Left lung (tissue), 10 donors: ENCODE data around the gene GALNT17. TPM values are rescaled to one million over a fixed set of nuclear protein-coding genes. Genes with fewer than 3 reads are reported as not detected.

Experiments used
- ATAC-seq: fragments of 200-7000 bp; cut with Tn5 transposase; one replicate; pipeline ENCODE4 v1.9.1; 2020; ENCODE audit warnings: moderate library complexity
- DNase-seq, 4 donors: peaks; one replicate each; pipeline ENCODE4 v3.0.0-alpha.2; 2013 to 2020
- H3K27ac ChIP-seq, 2 donors: fragments of 200-600 bp; sonication (generic) in 1 of 2; one replicate each; pipeline versions ENCODE4 v1.5.0 to v1.8.0; 2020 to 2021
- H3K27me3 ChIP-seq, 2 donors: fragments of 200-600 bp; sonication (generic) in 1 of 2; one replicate each; pipeline versions ENCODE4 v1.5.0 to v1.8.0; 2020 to 2021
- H3K36me3 ChIP-seq, 2 donors: fragments of 200-600 bp; sonication (generic) in 1 of 2; one replicate each; pipeline versions ENCODE4 v1.5.0 to v1.8.0; 2020 to 2021
- H3K4me1 ChIP-seq, 2 donors: fragments of 200-600 bp; one replicate each; pipeline ENCODE4 v1.8.0; 2021
- H3K4me3 ChIP-seq, 2 donors: fragments of 200-600 bp; sonication (generic) in 1 of 2; one replicate each; pipeline versions ENCODE4 v1.5.0 to v1.8.0; 2020 to 2021; ENCODE audit warnings: mild to moderate bottlenecking in 1 of 2
- H3K9me3 ChIP-seq, 2 donors: fragments of 200-600 bp; sonication (generic) in 1 of 2; one replicate each; pipeline versions ENCODE4 v1.5.0 to v1.8.0; 2020 to 2021
- intact Hi-C, 2 donors: fragments of 100-400 bp; cut with DNase I; formaldehyde crosslinking; loops; one replicate each; pipeline versions ENCODE4 v1.11.2 to v1.14.2; 2022
- polyA plus RNA-seq, 6 donors: library from polyadenylated mRNA; unstranded; fragments of 120-200 nt; gene quantifications; one replicate each; pipeline ENCODE4 v1.2.1, GENCODE V29; 2013; ENCODE audit not compliant: insufficient read length in 6 of 6
- total RNA-seq, 2 donors: library from RNA; stranded (reverse); fragmentation: NEBNext Ultra II Directional; extraction: Animal tissue kit (Norgen Biotek cat#: 25700); gene quantifications; one replicate each; pipeline ENCODE4 v1.2.1, GENCODE V29; 2021
- TF ChIP-seq, protein P1 (sequence below), 2 donors: fragments of 200-600 bp; sonication (generic) in 1 of 2; IDR thresholded peaks; one replicate each; pipeline versions ENCODE4 v1.5.0 to v1.8.0; 2021; ENCODE audit warnings: antibody characterized with exemption in 2 of 2
- donor health status: DM: no; HTN: yes; CAD: no.
- donor health status: DM: no; HTN: no; CAD: no.

The GALNT17 gene
- total and polyA plus RNA-seq, 8 donors, result 2.4 to 19.1 (median 9.7) TPM

GRCh38 chr7:71527213-71527612, 395.3 kb downstream of the GALNT17 start:
- Histone ChIP-seq H3K27ac (no peak overlapping the region), H3K27me3 (no peaks in the 10 kb centered on the region), H3K4me3 (no peak overlapping the region), H3K36me3 (no peaks in the 10 kb centered on the region), H3K9me3 (peaks cover 0 to 10% of the 10 kb centered on the region in 2 donors), H3K4me1 (no peaks in the 10 kb centered on the region)
- TF ChIP-seq, protein P1, sequence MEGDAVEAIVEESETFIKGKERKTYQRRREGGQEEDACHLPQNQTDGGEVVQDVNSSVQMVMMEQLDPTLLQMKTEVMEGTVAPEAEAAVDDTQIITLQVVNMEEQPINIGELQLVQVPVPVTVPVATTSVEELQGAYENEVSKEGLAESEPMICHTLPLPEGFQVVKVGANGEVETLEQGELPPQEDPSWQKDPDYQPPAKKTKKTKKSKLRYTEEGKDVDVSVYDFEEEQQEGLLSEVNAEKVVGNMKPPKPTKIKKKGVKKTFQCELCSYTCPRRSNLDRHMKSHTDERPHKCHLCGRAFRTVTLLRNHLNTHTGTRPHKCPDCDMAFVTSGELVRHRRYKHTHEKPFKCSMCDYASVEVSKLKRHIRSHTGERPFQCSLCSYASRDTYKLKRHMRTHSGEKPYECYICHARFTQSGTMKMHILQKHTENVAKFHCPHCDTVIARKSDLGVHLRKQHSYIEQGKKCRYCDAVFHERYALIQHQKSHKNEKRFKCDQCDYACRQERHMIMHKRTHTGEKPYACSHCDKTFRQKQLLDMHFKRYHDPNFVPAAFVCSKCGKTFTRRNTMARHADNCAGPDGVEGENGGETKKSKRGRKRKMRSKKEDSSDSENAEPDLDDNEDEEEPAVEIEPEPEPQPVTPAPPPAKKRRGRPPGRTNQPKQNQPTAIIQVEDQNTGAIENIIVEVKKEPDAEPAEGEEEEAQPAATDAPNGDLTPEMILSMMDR (IDR thresholded peaks at IDR 0.05), result no peak
- intact Hi-C loops, result no loop called here
- ATAC-seq (no peak), DNase-seq (peak in 2 of 4 donors; percentile 23 to 56)

- Histone ChIP-seq H3K9me3 (peaks cover 0 to 11% of the 10 kb centered on the region in 2 donors), H3K36me3 (no peaks in the 10 kb centered on the region), H3K27ac (no peak overlapping the region), H3K27me3 (no peaks in the 10 kb centered on the region), H3K4me3 (no peak overlapping the region), H3K4me1 (no peaks in the 10 kb centered on the region)
- intact Hi-C loops, result no loop called here
- no peak for DNase-seq
- no peak for ATAC-seq
- TF ChIP-seq, protein P1 (IDR thresholded peaks at IDR 0.05), result no peak
These were observed 403.7 kb downstream of the GALNT17 start for GRCh38 chr7:71535616-71536015.

- Histone ChIP-seq H3K4me3 (no peak overlapping the region), H3K27me3 (no peaks in the 10 kb centered on the region), H3K9me3 (peaks cover 0 to 11% of the 10 kb centered on the region in 2 donors), H3K27ac (no peak overlapping the region), H3K4me1 (no peaks in the 10 kb centered on the region), H3K36me3 (no peaks in the 10 kb centered on the region)
- TF ChIP-seq, protein P1 (IDR thresholded peaks at IDR 0.05), result no peak
- DNase-seq (no peak), ATAC-seq (no peak)
- intact Hi-C loops, result no loop called here
These were observed 406.3 kb downstream of the GALNT17 start for GRCh38 chr7:71538210-71538609.

- no peaks in the 10 kb centered on the region for H3K27me3 ChIP-seq
- H3K4me1 ChIP-seq, result no peaks in the 10 kb centered on the region
- H3K9me3 ChIP-seq, result peaks cover 0 to 11% of the 10 kb centered on the region in 2 donors
- intact Hi-C loops, result no loop called here
- H3K36me3 ChIP-seq, result no peaks in the 10 kb centered on the region
- H3K27ac ChIP-seq, result no peak overlapping the region
- TF ChIP-seq, protein P1 (IDR thresholded peaks at IDR 0.05), result no peak
- no peak overlapping the region for H3K4me3 ChIP-seq
- ATAC-seq, result peak; percentile 57
- no peak for DNase-seq
These were observed 407.7 kb downstream of the GALNT17 start for GRCh38 chr7:71539615-71540014.

DNA sequence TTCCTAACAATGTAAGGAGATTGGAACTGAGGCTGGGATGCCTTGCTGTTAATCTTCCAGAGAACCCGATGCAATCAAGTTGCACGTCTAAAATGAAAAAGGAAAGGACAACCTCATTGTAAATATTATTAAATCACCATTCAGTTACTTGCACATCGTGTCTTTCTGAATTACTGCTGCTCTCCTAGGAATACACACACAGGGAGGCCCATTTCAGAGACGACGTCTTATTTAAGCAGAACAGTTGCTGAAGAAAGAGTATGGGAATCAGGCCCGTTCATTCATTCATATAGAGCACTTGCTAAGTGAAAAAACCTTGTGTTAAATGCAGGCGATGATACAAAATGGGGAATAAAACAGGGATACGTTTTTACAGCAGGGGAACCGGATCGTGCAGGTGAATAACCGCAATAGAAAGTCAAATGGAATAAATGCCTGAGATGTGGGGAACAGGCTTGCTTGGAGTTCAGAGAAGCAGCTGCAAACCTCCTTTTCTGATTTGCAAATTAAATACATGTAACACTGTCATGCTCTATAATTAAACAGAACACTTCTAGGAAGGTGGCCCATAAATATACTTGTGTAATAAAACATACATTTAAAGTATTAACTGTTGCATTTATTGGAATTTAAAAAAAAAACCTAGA, 409.9 kb downstream of the GALNT17 start:
- intact Hi-C loops, result no loop called here
- no peaks in the 10 kb centered on the region for H3K9me3 ChIP-seq
- no peak for ATAC-seq

More for the DNA sequence above, 409.9 kb downstream of the GALNT17 start:
- no peaks in the 10 kb centered on the region for H3K4me1 ChIP-seq
- H3K27me3 ChIP-seq, result no peaks in the 10 kb centered on the region
- H3K36me3 ChIP-seq, result no peaks in the 10 kb centered on the region
- TF ChIP-seq, protein P1 (IDR thresholded peaks at IDR 0.05), result no peak
- H3K27ac ChIP-seq, result no peak overlapping the region
- DNase-seq, result no peak
- H3K4me3 ChIP-seq, result no peak overlapping the region
